Fibroblast of skin of left biceps (primary cell): ENCODE measurements around the gene ZKSCAN8.
"Not testable (repeated sequence)": the region's sequence is repeated elsewhere in the genome, so short reads cannot be mapped to it uniquely, and the experiment has no call there.

ENCODE experiments used
- DNase-seq, 2 experiments: peaks; one replicate each; pipeline ENCODE4 v3.0.0-alpha.2; 2013; ENCODE audit warnings: low read depth in 2 of 2

The ZKSCAN8 gene

DNA sequence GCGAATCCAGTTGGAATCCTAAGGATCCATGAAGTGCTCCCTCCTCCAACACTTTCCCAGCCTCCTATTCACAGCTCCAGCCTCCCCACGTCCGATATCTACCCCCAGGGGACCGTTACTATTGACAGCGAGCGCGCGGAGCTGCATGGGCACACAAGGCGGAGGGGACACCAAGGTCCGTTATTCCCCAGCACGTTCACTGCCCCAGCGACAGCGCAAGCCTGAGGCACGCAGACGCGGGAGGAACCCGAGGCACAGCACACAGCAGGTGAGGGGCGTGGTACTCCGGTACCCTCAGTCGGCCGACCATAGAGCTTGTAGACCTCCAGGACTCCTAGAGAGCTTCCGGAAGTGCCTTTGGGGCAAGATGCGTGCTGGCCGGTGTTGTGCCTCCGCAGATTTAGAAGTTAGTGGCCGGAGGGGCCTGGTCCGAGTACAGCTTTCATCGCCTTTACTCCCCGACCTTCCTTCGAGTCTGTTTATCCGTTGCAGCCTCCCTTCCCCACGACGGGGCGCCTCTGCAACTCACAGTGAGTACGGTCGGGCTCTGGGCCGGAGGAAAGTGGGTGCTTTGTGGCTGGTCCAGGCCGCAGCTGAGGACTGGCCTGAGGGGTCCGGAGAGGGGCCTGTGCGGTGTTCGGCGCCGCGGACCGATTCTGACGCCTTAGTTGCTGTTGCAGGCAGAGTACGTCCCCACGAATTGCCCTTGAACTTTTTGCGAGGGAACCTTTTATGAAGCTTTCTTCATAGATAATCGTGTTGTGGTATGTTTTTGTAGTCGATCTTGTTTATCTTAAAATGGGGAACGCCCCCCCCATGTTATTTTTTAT lies at the start of gene ZKSCAN8:
Gene ZKSCAN8, plus strand, starts transcription at position 384 of the 830 bp plus-strand sequence. CDS start 6,525 bp downstream, outside the sequence.
- peak in 1 of 2 experiments; percentile 52 for DNase-seq

DNA sequence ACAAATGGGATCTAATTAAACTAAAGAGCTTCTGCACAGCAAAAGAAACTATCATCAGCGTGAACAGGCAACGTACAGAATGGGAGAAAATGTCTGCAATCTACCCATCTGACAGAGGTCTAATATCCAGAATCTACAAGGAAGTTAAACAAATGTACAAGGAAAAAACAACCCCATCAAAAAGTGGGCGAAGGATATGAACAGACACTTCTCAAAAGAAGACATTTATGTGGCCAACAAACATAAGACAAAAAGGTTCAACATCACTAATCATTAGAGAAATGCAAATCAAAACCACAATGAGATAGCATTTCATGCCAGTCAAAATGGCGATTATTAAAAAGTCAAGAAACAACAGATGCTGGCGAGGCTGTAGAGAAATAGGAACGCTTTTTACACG lies 39.5 kb upstream of the ZKSCAN8 start:
- DNase-seq: not testable (repeated sequence)

DNA sequence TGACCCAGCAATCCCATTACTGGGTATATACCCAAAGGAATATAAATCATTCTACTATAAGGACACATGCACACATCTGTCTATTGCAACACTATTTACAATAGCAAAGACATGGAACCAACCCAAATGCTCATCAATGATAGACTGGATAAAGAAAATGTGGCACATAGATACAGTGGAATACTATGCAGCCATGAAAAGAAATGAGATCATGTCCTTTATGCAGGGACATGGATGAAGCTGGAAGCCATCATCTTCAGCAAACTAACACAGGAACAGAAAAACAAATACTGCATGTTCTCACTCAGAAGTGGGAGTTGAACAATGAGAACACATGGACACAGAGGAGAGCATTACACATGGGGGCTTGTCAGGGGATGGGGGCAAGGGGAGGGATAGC lies 39.0 kb upstream of the ZKSCAN8 start:
- not testable (repeated sequence) for DNase-seq

DNA sequence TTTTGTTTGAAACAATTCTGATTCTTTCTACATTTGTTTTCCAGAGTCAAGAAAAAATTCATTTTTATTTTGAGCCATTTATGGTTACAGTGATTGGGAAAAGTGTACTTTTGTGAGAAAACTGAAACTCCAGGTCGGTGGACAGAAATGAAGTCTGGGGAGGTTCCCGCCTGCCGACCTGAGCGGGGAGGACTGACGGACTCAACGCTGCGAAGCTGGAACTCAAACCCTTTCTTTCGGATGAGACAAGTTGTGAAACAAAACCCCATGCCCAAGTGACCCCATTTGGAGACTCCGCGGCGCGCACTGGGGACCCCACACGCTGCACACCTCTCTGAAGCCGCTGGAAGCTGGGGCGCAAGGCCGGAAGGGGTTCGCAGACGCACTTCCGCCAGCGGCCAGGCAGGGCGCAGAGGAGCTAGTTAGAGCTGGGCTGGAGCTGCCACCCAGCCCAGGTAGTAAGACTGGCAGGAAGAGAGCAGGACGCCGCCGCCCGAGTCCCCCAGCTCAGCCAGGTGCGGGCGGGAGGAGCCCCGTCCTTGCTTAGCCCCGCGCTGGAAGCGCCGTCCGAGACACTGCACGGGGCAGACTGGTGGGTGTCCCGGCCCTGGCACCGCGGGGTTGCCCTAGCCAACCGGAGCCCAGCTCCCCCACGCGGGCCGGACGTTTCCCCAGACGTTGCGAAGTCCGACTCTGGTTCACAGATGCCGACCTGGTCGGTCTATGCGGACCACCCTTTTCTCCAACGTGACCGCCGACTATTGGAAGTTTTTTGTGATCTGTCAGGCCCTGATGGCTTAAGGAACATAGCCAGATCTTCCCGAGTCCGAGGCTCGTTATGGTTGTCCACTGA lies 37.1 kb upstream of the ZKSCAN8 start:
- peak; percentile 32 for DNase-seq

DNA sequence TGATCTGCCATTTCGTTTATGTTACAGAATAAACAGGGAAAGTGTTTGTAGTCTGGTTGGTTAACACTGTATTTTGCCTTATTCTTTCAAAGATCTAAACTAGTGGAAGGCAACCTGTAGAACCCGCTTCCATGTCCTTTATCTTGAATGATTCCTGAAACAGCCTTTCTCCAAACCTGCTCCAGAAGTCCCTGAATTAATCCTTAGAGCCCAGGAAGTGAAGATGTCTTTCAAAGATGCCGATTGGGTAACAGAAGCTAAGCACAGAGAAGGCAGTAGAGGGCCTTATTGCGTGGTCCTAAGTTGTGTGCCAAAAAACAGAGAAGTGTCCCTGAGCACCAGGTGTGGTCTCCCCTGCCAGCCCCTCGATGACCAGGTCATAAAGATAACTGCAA lies 36.4 kb upstream of the ZKSCAN8 start:
- DNase-seq: no peak

DNA sequence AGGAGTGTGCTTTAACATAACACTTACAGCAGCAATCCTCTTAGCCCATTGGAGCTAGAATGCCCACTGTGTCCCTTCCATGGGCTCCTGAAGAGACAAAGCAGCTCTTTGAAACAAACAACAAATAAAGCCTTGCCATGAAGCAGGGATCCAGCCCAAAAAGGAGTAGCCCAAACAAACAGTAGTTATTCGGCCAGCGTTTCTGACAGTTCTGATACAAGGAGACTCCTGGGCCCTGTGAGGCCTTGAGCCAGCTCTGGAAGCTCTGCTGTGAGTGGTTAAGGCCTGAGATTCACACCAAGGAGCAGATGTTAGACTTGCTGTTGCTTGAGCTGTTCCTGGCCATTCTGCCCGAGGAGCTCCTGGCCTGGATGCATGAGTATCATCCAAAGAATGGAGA lies 34.2 kb upstream of the ZKSCAN8 start:
- DNase-seq: no peak

DNA sequence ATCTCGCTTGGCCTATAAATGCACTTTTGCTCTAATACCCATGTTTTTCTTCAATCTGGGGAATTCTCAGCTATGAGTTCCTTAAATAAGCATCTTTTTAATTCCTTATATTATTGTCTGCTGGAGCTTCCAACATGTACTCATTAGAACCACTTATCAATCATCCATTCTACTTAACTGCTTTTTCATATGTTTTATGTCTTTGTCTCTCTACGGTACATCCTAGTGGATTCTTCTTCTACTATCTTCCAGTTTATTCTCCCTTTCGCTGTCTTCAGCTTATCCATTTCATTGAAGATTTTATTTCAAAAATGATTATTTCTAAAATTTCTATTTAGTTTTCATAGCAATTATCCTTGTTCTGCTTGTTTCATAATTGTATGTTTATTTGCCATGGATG lies 29.7 kb upstream of the ZKSCAN8 start:
- no peak for DNase-seq

DNA sequence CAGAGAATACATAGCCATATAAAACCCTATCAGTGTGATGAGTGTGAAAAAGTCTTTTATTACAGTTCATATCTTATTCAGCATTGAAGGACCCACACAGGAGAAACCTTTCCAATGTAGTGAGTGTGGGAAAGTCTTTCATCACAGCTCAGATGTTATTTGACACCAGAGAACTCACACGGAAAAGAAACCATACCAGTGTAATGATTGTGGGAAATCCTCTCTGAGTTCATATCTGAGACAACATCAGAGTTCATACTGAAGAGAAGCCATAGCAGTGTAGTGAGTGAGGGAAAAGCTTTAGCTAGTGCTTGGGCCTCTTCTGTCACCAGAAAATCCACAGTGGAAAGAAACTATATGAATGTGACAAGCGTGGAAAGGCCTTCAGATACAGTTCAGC lies 25.9 kb upstream of the ZKSCAN8 start:
- DNase-seq: no peak

DNA sequence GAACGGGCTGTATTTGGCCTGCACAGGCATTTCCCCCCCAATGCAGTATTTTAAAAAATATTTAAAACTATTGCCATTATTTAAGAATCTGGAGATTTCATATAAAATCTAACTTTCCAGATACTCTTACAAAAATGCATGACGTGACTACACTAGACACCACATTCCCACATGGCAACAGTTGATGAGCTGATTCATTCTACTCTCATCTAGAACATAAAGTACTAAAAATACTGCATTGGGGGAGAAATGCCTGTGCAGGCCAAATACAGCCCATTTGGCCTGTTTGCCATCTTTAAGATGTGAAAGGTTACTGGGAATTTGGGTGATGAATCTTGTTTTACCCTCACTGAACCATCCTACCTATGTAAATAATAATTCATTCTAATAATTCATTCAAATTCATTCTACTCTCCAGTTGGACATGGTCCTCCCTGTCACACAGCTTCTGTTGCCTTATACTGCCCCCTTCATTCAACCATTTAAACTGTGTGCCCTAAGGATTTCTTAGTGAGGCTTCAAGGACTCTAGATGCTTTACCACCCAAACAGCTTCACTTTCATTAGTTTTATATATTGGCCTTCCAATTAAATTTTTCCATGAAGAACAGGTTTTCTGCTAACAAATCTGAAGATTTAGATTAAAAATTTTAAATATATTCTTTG lies 24.2 kb upstream of the ZKSCAN8 start:
- no peak for DNase-seq

DNA sequence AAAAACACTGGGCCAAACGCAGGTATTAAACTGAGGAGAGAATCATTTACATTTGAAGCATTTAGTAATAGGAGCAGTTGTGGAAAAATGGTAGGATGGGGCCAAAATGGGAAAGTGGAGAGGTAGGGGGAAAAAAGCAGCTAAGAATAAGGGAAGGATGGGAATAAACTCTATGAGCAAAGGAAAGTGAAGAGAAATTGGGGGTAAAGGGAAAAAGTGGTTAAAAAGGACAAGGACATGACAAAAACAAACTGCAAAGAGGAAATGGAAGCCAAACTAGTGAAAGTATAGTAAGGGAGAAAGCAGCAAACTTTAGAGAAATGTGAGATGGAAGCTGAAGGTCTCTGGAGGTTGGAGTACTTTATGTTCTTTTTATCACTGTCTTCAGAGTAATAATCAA lies 23.5 kb upstream of the ZKSCAN8 start:
- no peak for DNase-seq

DNA sequence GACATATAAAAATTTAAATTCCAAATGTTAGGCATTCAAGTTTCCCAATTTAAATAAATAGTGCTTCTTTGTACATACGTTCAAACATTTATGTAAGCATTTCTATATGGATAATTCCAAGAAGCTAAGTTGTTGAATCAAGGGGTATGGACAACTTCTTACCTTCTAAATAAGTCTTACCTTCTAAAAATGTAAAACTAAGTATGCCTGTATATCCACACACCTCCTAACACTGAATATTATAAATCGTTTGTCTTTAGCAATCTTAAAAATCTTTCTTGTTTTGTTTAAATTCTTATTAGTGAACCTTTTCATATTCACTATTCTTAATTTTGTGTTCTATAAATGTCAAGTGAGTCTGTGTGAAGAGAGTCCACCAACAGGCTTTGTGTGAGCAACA lies 19.8 kb upstream of the ZKSCAN8 start:
- DNase-seq: no peak

DNA sequence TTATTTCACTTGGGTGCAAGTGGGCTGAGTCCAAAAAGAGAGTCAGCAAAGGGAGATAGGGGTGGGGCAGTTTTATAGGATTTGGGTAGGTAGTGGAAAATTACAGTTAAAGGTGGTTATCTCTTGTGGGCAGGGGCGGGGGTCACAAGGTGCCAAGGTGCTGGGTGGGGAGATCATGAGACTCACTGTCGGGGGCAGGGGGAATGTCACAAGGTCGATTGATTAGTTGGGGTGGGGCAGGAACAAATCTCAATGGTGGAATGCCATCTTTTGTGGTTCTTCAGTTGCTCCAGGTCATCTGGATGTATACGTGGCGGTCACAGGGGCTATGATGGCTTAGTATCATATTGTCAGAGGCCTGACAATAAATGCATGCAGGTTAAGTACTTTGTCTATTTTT lies 19.4 kb upstream of the ZKSCAN8 start:
- not testable (repeated sequence) for DNase-seq

DNA sequence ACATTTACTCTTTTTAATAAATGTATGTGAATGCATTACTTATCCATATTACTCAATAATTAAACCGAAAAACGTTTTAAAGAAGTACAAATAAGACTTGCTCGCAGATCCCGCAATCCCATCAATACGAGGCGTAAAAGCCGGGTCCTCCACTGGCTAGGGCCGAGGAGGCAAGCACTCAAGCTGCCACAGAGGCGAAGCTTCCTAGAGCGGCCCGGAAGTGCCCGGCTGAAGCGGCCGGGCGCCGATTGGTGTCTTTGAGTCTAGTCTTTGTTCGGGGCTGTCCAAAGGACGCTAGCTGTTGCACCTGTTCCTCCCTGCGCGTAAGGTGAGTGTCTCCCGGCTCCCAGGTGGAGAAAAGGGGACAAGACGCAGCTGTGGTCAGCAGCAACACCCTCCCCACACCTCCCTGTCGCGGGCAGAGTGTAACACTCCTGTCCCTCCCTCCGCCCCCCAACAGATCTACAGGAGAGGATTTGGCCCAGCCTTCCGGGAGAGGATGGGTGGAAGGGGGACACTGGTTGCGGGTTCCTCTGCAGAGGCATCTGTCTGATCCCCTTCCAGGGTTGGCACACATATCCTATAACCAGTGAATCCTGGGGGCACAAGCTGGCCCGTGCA lies 17.2 kb upstream of the ZKSCAN8 start, which contains the start of gene ZSCAN16:
Gene ZSCAN16, plus strand, starts transcription at position 260 of the 621 bp plus-strand sequence. CDS start 835 bp downstream, outside the sequence.
- DNase-seq: peak in 1 of 2 experiments; percentile 43

DNA sequence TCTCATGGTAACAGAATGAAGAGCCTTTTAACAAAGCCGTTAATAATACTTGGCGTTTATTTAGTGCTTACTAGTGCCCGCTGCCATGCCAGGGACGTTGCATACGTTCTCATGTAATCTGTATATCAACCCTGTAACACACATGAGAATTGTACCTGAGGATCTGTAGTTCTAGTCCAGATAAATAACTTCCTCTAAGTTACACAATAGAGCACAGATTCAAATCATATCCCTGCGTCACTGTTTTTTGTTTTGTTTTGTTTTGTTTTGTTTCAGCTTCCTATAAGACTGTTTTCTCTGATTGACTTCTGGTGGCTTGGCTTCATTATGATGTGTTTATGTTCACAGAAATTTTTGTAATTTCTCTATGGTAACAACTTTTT lies 16.7 kb upstream of the ZKSCAN8 start:
- no peak for DNase-seq

DNA sequence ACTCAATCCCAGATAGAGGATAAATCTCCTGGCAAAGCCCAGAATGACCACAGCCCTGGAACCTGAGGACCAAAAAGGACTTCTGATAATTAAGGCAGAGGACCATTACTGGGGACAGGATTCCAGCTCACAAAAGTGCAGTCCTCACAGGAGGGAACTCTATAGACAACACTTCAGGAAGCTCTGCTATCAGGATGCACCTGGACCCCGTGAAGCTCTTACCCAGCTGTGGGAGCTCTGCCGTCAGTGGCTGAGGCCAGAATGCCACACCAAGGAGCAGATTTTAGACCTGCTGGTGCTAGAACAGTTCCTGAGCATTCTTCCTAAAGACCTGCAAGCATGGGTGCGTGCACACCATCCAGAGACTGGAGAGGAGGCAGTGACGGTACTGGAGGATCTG lies 16.3 kb upstream of the ZKSCAN8 start:
- DNase-seq: no peak

DNA sequence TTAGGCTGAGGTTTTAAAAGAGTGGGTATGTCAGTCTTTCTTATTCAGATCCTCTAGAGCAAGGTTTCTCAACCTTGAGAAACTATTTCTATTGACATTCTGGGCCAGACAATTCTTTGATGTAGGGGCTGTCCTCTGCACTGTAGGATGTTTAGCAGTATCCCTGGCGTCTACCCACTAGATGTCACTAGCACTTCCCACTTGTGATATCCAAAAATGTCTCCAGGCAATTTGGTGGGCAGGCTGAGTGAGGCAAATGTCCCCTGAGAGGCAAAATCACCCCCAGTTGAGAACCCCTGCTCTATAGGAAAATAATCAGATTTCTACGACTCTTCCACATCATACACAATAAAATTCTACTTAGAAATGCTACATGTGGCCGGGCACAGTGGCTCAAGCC lies 7.7 kb upstream of the ZKSCAN8 start:
- no peak for DNase-seq

DNA sequence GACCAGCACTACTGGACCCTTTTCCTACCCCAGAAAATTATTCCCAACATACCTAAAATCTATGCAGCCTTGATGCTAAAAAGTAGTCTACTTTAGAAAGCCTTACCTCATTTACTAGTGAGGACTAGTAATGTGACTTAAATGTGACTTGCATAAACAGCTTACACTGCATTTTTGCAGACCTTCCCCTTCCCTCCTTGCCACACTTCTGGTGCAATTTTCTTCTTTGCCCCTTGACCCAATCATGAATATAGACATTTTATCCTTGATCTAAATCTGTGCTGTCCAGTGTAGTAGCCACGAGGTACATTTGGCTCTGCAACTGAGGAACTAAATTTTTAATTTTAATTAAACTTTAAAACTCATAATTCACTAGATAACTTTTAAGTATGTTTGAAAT lies 7.0 kb upstream of the ZKSCAN8 start:
- DNase-seq: no peak

DNA sequence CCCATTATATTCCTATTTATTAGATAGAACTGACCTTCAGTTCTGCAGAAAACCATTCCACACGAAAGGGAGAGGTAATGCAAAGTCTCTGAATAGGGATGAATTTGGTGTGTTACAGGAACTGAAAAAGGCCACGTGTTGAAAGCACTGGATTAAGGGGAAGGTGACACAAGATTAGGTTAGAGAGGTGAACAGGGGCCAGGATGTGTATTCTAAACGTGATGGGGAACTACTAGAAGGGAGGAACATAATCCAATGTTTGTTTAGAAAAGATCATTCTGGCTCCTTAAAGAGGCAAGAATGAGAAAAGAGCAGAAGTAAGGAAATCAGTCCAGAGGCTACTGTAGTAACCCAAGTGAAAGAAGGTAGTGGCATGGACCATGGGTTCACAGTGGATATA lies 6.3 kb upstream of the ZKSCAN8 start:
- DNase-seq: no peak

DNA sequence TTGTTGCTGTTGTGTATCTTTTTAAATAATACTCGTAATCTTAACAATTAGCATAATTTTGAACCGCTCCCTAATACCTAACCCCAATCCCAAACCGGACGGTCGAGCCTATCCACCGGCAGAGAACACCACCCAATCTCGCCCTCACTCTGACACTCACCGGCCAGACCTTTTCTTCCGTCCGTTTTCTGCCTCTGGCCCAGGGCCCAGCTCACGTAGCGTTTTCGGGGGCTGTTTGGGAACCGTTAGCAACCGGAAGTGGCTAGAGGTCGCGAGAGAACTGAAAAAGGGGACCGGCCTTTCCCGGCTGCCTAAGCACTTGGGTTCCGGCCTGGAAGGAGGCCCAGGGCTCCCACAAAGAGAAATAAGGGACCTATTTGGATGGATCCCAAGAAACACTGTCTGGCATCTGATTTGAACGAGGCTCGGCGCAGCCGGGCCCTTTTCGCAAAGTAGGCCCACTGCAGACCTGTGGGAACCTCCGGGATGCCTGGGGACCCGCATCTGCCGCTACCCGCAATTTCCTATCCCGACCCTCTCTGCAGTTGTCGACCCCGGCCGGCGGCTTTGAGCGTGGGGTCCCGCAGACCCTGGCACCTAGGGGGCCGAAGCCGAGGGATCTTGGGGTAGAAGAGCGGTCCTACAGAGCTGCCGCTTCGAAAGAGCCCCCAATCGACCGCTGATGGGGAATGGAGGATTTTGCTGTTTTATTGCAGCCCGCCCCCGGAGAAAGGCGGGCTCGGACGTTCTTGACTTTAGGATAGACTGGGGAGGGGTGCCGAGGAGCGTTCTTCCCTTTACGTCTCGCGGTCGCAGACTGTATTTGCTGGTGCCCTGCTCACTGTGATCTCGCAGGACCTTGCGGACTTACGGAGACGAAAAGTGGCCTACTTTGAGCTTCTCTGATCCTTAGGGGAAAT lies 4.8 kb upstream of the ZKSCAN8 start:
- DNase-seq: peak; percentile 89 to 90

DNA sequence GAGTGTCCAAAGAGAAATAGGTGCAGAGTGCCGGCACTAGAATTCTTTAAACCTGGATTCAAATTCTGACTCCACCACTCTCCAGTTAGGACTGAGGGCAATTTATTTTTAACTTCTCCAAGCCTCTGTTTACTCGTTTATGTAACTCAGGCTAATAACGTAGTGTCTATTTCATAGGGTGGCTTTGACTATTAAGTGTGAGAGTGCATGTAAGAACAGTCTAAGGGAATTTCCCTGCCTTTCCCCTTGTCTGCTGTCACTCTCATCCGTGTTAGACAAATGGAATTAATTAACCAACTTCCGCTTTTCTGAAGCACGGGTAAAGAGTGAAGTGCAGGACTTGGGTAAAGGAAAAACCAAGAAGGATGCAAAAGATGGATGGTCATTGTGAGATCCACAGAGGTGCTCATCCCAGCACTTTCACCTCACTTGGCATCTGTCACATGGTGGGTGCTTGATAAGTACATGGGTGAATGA lies 4.1 kb upstream of the ZKSCAN8 start:
- DNase-seq: no peak
